Neural progenitor cell (in vitro differentiated cells): ENCODE measurements around the gene FIBP.

Source experiments
- CTCF ChIP-seq: fragments of 200-600 bp; sonication (generic); IDR thresholded peaks from 2 replicates; pipeline ENCODE4 v1.5.1; 2017; ENCODE audit warnings: antibody characterized with exemption, mild to moderate bottlenecking
- EZH2 ChIP-seq: fragments of 200-600 bp; sonication (generic); IDR thresholded peaks from 2 replicates; pipeline ENCODE4 v1.6.1; 2017; ENCODE audit warnings: antibody characterized with exemption, mild to moderate bottlenecking, moderate library complexity
- EZH2phosphoT487 ChIP-seq: fragments of 200-600 bp; sonication (generic); IDR thresholded peaks from 2 replicates; pipeline ENCODE4 v1.6.1; 2017; ENCODE audit warnings: antibody characterized with exemption

GRCh38 chr11:65920372-65920802, 32.1 kb upstream of the FIBP start:
- TF ChIP-seq EZH2phosphoT487 (no peak), CTCF (no peak), EZH2 (no peak)
